H9 (cell line): ENCODE results near the gene MAP3K20. TPM values are rescaled to one million over a fixed set of nuclear protein-coding genes. Genes with fewer than 3 reads are reported as not detected.

ENCODE experiments used
- DNase-seq: peaks from one replicate; pipeline ENCODE4 v3.0.0-alpha.2; 2017
- H2AFZ ChIP-seq: one replicate; pipeline ENCODE4 v1.6.1; 2013; ENCODE audit warnings: mild to moderate bottlenecking, low read length, control low read depth, moderate library complexity
- H2AK5ac ChIP-seq: 2 replicates; pipeline ENCODE4 v1.6.1; 2013; ENCODE audit warnings: low read length, control low read depth, mixed read lengths; ENCODE audit not compliant: insufficient read length
- H2BK120ac ChIP-seq: one replicate; pipeline ENCODE4 v1.6.1; 2013; ENCODE audit warnings: low read depth, mild to moderate bottlenecking, low read length, control low read depth, inconsistent platforms; ENCODE audit not compliant: poor library complexity, severe bottlenecking
- H2BK12ac ChIP-seq: 2 replicates; pipeline ENCODE4 v1.6.1; 2013; ENCODE audit warnings: low read length, control low read depth, mixed read lengths, low read depth; ENCODE audit not compliant: insufficient read length
- H2BK15ac ChIP-seq: 2 replicates; pipeline ENCODE4 v1.6.1; 2013; ENCODE audit warnings: low read depth, low read length, control low read depth
- H2BK20ac ChIP-seq: one replicate; pipeline ENCODE4 v1.6.1; 2013; ENCODE audit warnings: low read depth, mild to moderate bottlenecking, low read length, control low read depth, inconsistent platforms; ENCODE audit not compliant: poor library complexity, severe bottlenecking
- H2BK5ac ChIP-seq: 2 replicates; pipeline ENCODE4 v1.6.1; 2013; ENCODE audit warnings: low read length, control low read depth, mixed read lengths; ENCODE audit not compliant: insufficient read length
- H3K14ac ChIP-seq: 2 replicates; pipeline ENCODE4 v1.6.1; 2013; ENCODE audit warnings: low read length, control low read depth; ENCODE audit not compliant: insufficient read depth
- H3K18ac ChIP-seq: 2 replicates; pipeline ENCODE4 v1.6.1; 2013; ENCODE audit warnings: low read depth, mild to moderate bottlenecking, mixed read lengths, low read length, control low read depth; ENCODE audit not compliant: insufficient read length
- H3K23ac ChIP-seq: 2 replicates; pipeline ENCODE4 v1.6.1; 2013; ENCODE audit warnings: low read length, control low read depth, mixed read lengths, low read depth; ENCODE audit not compliant: insufficient read length
- H3K23me2 ChIP-seq: 2 replicates; pipeline ENCODE4 v1.6.1; 2013; ENCODE audit warnings: low read depth, mild to moderate bottlenecking, mixed read lengths, low read length, control low read depth; ENCODE audit not compliant: insufficient read length, poor library complexity, severe bottlenecking
- H3K27ac ChIP-seq: 2 replicates; pipeline ENCODE4 v1.5.1; 2013; ENCODE audit warnings: low read length, control low read depth, mixed read lengths, low read depth; ENCODE audit not compliant: insufficient read length
- H3K27me3 ChIP-seq: 2 replicates; pipeline ENCODE4 v1.6.1; 2013; ENCODE audit warnings: low read length, control low read depth, inconsistent platforms; ENCODE audit not compliant: insufficient read depth
- H3K4ac ChIP-seq: 2 replicates; pipeline ENCODE4 v1.6.1; 2013; ENCODE audit warnings: low read depth, mild to moderate bottlenecking, control low read depth, inconsistent platforms, low read length, moderate library complexity
- H3K4me1 ChIP-seq: 2 replicates; pipeline ENCODE4 v1.6.1; 2013; ENCODE audit warnings: low read length, control low read depth, inconsistent platforms; ENCODE audit not compliant: insufficient read depth
- H3K4me2 ChIP-seq: 2 replicates; pipeline ENCODE4 v1.6.1; 2013; ENCODE audit warnings: low read length, control low read depth, mixed read lengths; ENCODE audit not compliant: insufficient read length, insufficient read depth
- H3K56ac ChIP-seq: 2 replicates; pipeline ENCODE4 v1.6.1; 2013; ENCODE audit warnings: low read depth, mild to moderate bottlenecking, mixed read lengths, low read length, control low read depth; ENCODE audit not compliant: insufficient read length
- H3K79me1 ChIP-seq: 2 replicates; pipeline ENCODE4 v1.6.1; 2013; ENCODE audit warnings: low read depth, mild to moderate bottlenecking, moderate library complexity, low read length, control low read depth, inconsistent platforms; ENCODE audit not compliant: insufficient read depth, poor library complexity, severe bottlenecking
- H3K79me2 ChIP-seq: 2 replicates; pipeline ENCODE4 v1.6.1; 2013; ENCODE audit warnings: low read length, control low read depth, inconsistent platforms; ENCODE audit not compliant: insufficient read depth
- H3K9ac ChIP-seq: 2 replicates; pipeline ENCODE4 v1.6.1; 2013; ENCODE audit warnings: low read length, control low read depth, mixed read lengths; ENCODE audit not compliant: insufficient read length; ENCODE audit errors: extremely low read depth
- H3K9me3 ChIP-seq: one replicate; pipeline ENCODE4 v1.6.1; 2013; ENCODE audit warnings: low read depth, low read length, inconsistent platforms; ENCODE audit not compliant: control insufficient read depth
- H3T11ph ChIP-seq: one replicate; pipeline ENCODE4 v1.6.1; 2013; ENCODE audit warnings: mild to moderate bottlenecking, low read length, control low read depth, inconsistent platforms
- H4K20me1 ChIP-seq: one replicate; pipeline ENCODE4 v1.6.1; 2013; ENCODE audit not compliant: control insufficient read depth, insufficient read length, insufficient read depth
- H4K5ac ChIP-seq: 2 replicates; pipeline ENCODE4 v1.6.1; 2013; ENCODE audit warnings: low read depth, mild to moderate bottlenecking, mixed read lengths, low read length, control low read depth; ENCODE audit not compliant: insufficient read length
- H4K8ac ChIP-seq: replicated peaks from 2 replicates; pipeline ENCODE4 v1.6.1; 2013; ENCODE audit warnings: low read length, control low read depth, mixed read lengths, low read depth; ENCODE audit not compliant: insufficient read length
- H4K91ac ChIP-seq: 2 replicates; pipeline ENCODE4 v1.6.1; 2013; ENCODE audit warnings: low read depth, mild to moderate bottlenecking, moderate library complexity, mixed read lengths, low read length, control low read depth; ENCODE audit not compliant: insufficient read length
- H3K27ac Mint-ChIP-seq, 3 experiments: 2 replicates in 2 of 3; 3 replicates in 1 of 3; pipeline ENCODE4 v1.8.0; 2020 to 2021; ENCODE audit warnings: mixed read lengths in 3 of 3, mild to moderate bottlenecking in 1 of 3, moderate library complexity in 1 of 3
- H3K27me3 Mint-ChIP-seq: 2 replicates; pipeline ENCODE4 v1.8.0; 2021; ENCODE audit warnings: low read depth, mild to moderate bottlenecking, moderate library complexity, mixed read lengths
- H3K36me3 Mint-ChIP-seq, 3 experiments: 2 replicates in 2 of 3; 3 replicates in 1 of 3; pipeline ENCODE4 v1.8.0; 2020 to 2021; ENCODE audit warnings: low read depth in 3 of 3, mixed read lengths in 3 of 3; ENCODE audit not compliant: insufficient read depth in 1 of 3
- H3K4me1 Mint-ChIP-seq, 2 experiments: 2 replicates each; pipeline ENCODE4 v1.8.0; 2020; ENCODE audit warnings: mixed read lengths in 2 of 2
- H3K4me3 Mint-ChIP-seq, 2 experiments: 2 replicates in 1 of 2; 3 replicates in 1 of 2; pipeline ENCODE4 v1.8.0; 2020 to 2021; ENCODE audit warnings: mild to moderate bottlenecking in 2 of 2, mixed read lengths in 2 of 2, moderate library complexity in 1 of 2
- H3K9me3 Mint-ChIP-seq, 2 experiments: 2 replicates in 1 of 2; 3 replicates in 1 of 2; pipeline ENCODE4 v1.8.0; 2020; ENCODE audit warnings: mild to moderate bottlenecking in 2 of 2, mixed read lengths in 2 of 2, moderate library complexity in 1 of 2
- WGBS: extraction: QIAGEN DNeasy Blood & Tissue Kit; methylation state at CpG from one replicate; pipeline ENCODE4 v1.1.7; 2013; ENCODE audit warnings: missing lambda C conversion rate, low lambda C conversion rate, mixed read lengths; ENCODE audit not compliant: insufficient read length; ENCODE audit errors: extremely low coverage; 5-methylcytosine and 5-hydroxymethylcytosine counted together
- total RNA-seq: library from RNA; stranded (reverse); gene quantifications from 2 replicates; pipeline ENCODE4 v1.2.1, GENCODE V29; 2021
- TF ChIP-seq, protein P1 (sequence below): fragments of 200-600 bp; sonication (generic); conservative IDR thresholded peaks from 3 replicates; pipeline ENCODE4 v1.8.0; 2021; ENCODE audit warnings: antibody characterized with exemption, mild to moderate bottlenecking

The MAP3K20 gene
- total RNA-seq, 1 experiment from 2014 or later = 8.7 TPM

DNA sequence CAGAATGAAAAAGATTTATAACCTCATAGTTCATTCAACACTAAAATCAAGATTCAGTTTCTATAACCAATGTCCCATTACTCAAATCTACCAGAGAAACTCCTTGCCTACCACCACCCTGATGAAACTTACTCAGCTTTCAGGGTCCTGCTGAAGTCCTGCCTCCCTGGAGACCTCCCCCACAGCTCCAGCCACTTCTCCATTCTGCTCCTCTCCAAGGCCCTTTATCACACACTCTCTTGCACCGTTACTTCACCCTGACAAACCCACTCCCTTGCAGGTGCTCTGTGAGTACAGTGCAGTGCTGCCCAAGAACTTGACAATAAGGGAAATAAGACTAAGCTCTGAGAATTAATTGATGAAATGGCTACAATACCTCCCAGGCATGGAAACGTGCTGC, 195.5 kb downstream of the MAP3K20 start:
- Mint-ChIP-seq H3K4me3 (no peak overlapping the region), H3K4me1 (peaks cover 19 to 25% of the 10 kb centered on the region in 2 experiments), H3K27ac (no peak overlapping the region; a peak in 1 of 7 replicates), H3K27me3 (no peaks in the 10 kb centered on the region), H3K9me3 (peaks cover 6% of the 10 kb centered on the region in 2 experiments; a peak in 3 of 5 replicates), H3K36me3 (peaks cover 0 to 3% (median 0%) of the 10 kb centered on the region in 3 experiments; a peak in 1 of 7 replicates)
- H3K4ac ChIP-seq = no peak overlapping the region
- H3K79me2 ChIP-seq = no peaks in the 10 kb centered on the region
- H3K79me1 ChIP-seq = no peaks in the 10 kb centered on the region
- peaks cover 4% of the 10 kb centered on the region; the same call in 1 of the 2 replicates for H3K4me1 ChIP-seq
- H3K9me3 ChIP-seq = no peaks in the 10 kb centered on the region
- no peak overlapping the region for H2AK5ac ChIP-seq
- H2BK120ac ChIP-seq = no peak overlapping the region
- H4K20me1 ChIP-seq = no peaks in the 10 kb centered on the region
- H2AFZ ChIP-seq = no peak overlapping the region
- H3K23ac ChIP-seq = no peak overlapping the region
- no peak overlapping the region for H3T11ph ChIP-seq
- H2BK5ac ChIP-seq = no peak overlapping the region
- DNase-seq = no peak
- no peak overlapping the region for H3K9ac ChIP-seq
- H4K91ac ChIP-seq = no peak overlapping the region
- H3K23me2 ChIP-seq = no peaks in the 10 kb centered on the region
- no peak overlapping the region for H2BK15ac ChIP-seq
- no peaks in the 10 kb centered on the region for H3K27me3 ChIP-seq
- H3K18ac ChIP-seq = no peak overlapping the region
- no peak overlapping the region for H3K14ac ChIP-seq
- TF ChIP-seq, protein P1, sequence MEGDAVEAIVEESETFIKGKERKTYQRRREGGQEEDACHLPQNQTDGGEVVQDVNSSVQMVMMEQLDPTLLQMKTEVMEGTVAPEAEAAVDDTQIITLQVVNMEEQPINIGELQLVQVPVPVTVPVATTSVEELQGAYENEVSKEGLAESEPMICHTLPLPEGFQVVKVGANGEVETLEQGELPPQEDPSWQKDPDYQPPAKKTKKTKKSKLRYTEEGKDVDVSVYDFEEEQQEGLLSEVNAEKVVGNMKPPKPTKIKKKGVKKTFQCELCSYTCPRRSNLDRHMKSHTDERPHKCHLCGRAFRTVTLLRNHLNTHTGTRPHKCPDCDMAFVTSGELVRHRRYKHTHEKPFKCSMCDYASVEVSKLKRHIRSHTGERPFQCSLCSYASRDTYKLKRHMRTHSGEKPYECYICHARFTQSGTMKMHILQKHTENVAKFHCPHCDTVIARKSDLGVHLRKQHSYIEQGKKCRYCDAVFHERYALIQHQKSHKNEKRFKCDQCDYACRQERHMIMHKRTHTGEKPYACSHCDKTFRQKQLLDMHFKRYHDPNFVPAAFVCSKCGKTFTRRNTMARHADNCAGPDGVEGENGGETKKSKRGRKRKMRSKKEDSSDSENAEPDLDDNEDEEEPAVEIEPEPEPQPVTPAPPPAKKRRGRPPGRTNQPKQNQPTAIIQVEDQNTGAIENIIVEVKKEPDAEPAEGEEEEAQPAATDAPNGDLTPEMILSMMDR = no peak
- H3K27ac ChIP-seq = no peak overlapping the region
- no peak overlapping the region for H3K56ac ChIP-seq
- H3K4me2 ChIP-seq = no peak overlapping the region
- H2BK12ac ChIP-seq = no peak overlapping the region
- no peak overlapping the region for H4K8ac ChIP-seq
- H2BK20ac ChIP-seq = no peak overlapping the region
- no peak overlapping the region for H4K5ac ChIP-seq
- WGBS = no CpG with 5 or more reads among the region's 2 CpGs
